ENCODE data around the gene IDUA.
A peak's percentile ranks its signal among the peaks of the same experiment; 100 is the strongest.
"Not testable (repeated sequence)": the region's sequence is repeated elsewhere in the genome, so short reads cannot be mapped to it uniquely, and the experiment has no call there.

Gene IDUA

GRCh38 chr4:1043162-1043561 is 56.3 kb downstream of the IDUA start:
- Histone ChIP-seq H3K4me3 (ENCODE audit: low read depth, low read length) (no peak overlapping the region), H3K27me3 (ENCODE audit: insufficient read depth, low read depth, severe bottlenecking) (peaks cover 12% of the 10 kb centered on the region), H3K27ac (no peak overlapping the region), H3K9me3 (ENCODE audit: severe bottlenecking) (no peaks in the 10 kb centered on the region), H3K36me3 (no peaks in the 10 kb centered on the region)
- DNase-seq, result no peak
- no peak for TF ChIP-seq CTCF (IDR thresholded peaks at IDR 0.05; ENCODE audit: low read depth, low read length)

- no peak for TF ChIP-seq CTCF (IDR thresholded peaks at IDR 0.05; ENCODE audit: low read depth, low read length)
- Histone ChIP-seq H3K4me3 (ENCODE audit: low read depth, low read length) (no peak overlapping the region), H3K27ac (no peak overlapping the region), H3K36me3 (no peaks in the 10 kb centered on the region), H3K27me3 (ENCODE audit: insufficient read depth, low read depth, severe bottlenecking) (peaks cover 12% of the 10 kb centered on the region), H3K9me3 (ENCODE audit: severe bottlenecking) (no peaks in the 10 kb centered on the region)
- DNase-seq, result peak; percentile 51
Observed at GRCh38 chr4:1043651-1044468, 57.0 kb downstream of the IDUA start.

- Histone ChIP-seq H3K27me3 (ENCODE audit: insufficient read depth, low read depth, severe bottlenecking) (peaks cover 12% of the 10 kb centered on the region), H3K9me3 (ENCODE audit: severe bottlenecking) (no peaks in the 10 kb centered on the region), H3K36me3 (no peaks in the 10 kb centered on the region), H3K4me3 (ENCODE audit: low read depth, low read length) (no peak overlapping the region), H3K27ac (no peak overlapping the region)
- DNase-seq, result no peak
- TF ChIP-seq CTCF (IDR thresholded peaks at IDR 0.05; ENCODE audit: low read depth, low read length), result no peak
Observed at GRCh38 chr4:1044469-1045192, 57.8 kb downstream of the IDUA start.

GRCh38 chr4:1045193-1045594 is 58.4 kb downstream of the IDUA start:
- H3K27ac ChIP-seq, result no peak overlapping the region
- no peak for TF ChIP-seq CTCF (IDR thresholded peaks at IDR 0.05; ENCODE audit: low read depth, low read length)
- no peak for DNase-seq

GRCh38 chr4:1045595-1046201 is 58.9 kb downstream of the IDUA start:
- Histone ChIP-seq H3K27ac (no peak overlapping the region), H3K4me3 (ENCODE audit: low read depth, low read length) (no peak overlapping the region), H3K27me3 (ENCODE audit: insufficient read depth, low read depth, severe bottlenecking) (peaks cover 12% of the 10 kb centered on the region), H3K36me3 (no peaks in the 10 kb centered on the region), H3K9me3 (ENCODE audit: severe bottlenecking) (no peaks in the 10 kb centered on the region)
- no peak for TF ChIP-seq CTCF (IDR thresholded peaks at IDR 0.05; ENCODE audit: low read depth, low read length)
- DNase-seq, result no peak

More at GRCh38 chr4:1045193-1045594, 58.4 kb downstream of the IDUA start:
- no peak overlapping the region for H3K4me3 ChIP-seq (ENCODE audit: low read depth, low read length)
- no peaks in the 10 kb centered on the region for H3K9me3 ChIP-seq (ENCODE audit: severe bottlenecking)
- peaks cover 12% of the 10 kb centered on the region for H3K27me3 ChIP-seq (ENCODE audit: insufficient read depth, low read depth, severe bottlenecking)
- H3K36me3 ChIP-seq, result no peaks in the 10 kb centered on the region

GRCh38 chr4:1046581-1047011 is 59.8 kb downstream of the IDUA start:
- not testable (repeated sequence) for H3K9me3 ChIP-seq (ENCODE audit: severe bottlenecking); H3K4me3 ChIP-seq (ENCODE audit: low read depth, low read length); H3K27ac ChIP-seq; H3K36me3 ChIP-seq
- peak; percentile 76 for DNase-seq
- peaks cover 12% of the 10 kb centered on the region for H3K27me3 ChIP-seq (ENCODE audit: insufficient read depth, low read depth, severe bottlenecking)
